GM19240 (cell line): Measurements from ENCODE around the gene LAMB4.

Source experiments
- DNase-seq: peaks from one replicate; pipeline ENCODE4 v3.0.0; 2011; ENCODE audit warnings: low spot score; ENCODE audit not compliant: insufficient read length

The LAMB4 gene

GRCh38 chr7:107996072-107996882 is 133.9 kb downstream of the LAMB4 start:
- DNase-seq, result no peak

- no peak for DNase-seq
These were observed 134.7 kb downstream of the LAMB4 start for GRCh38 chr7:107995184-107996071.

- DNase-seq, result no peak
These were observed 135.6 kb downstream of the LAMB4 start for GRCh38 chr7:107994421-107995030.

GRCh38 chr7:107993891-107994291 is 136.3 kb downstream of the LAMB4 start:
- DNase-seq, result no peak

- DNase-seq, result no peak
These were observed 140.4 kb downstream of the LAMB4 start for GRCh38 chr7:107989618-107990373.

- no peak for DNase-seq
These were observed 147.2 kb downstream of the LAMB4 start for GRCh38 chr7:107982918-107983389.

GRCh38 chr7:107982042-107982840 is 147.9 kb downstream of the LAMB4 start:
- no peak for DNase-seq

- no peak for DNase-seq
These were observed 148.7 kb downstream of the LAMB4 start for GRCh38 chr7:107981466-107981865.

- no peak for DNase-seq
These were observed 149.4 kb downstream of the LAMB4 start for GRCh38 chr7:107980671-107981190.

- no peak for DNase-seq
These were observed 150.0 kb downstream of the LAMB4 start for GRCh38 chr7:107980171-107980570.

GRCh38 chr7:107978815-107979408 is 151.2 kb downstream of the LAMB4 start:
- no peak for DNase-seq

GRCh38 chr7:107977048-107977447 is 153.1 kb downstream of the LAMB4 start:
- DNase-seq, result no peak

- no peak for DNase-seq
These were observed 153.5 kb downstream of the LAMB4 start for GRCh38 chr7:107976620-107977019.

- DNase-seq, result no peak
These were observed 154.7 kb downstream of the LAMB4 start for GRCh38 chr7:107975394-107976013.

- DNase-seq, result no peak
These were observed 156.3 kb downstream of the LAMB4 start for GRCh38 chr7:107973861-107974260.
